Cortex of kidney (tissue), 1 donor: ENCODE results near the gene STXBP2.

Experiments used
- DNase-seq: peaks from one replicate; lab custom pipeline; 2025; lab: John Stamatoyannopoulos, UW

STXBP2 gene

GRCh38 chr19:7636691-7637373, at the start of gene STXBP2:
STXBP2 (plus strand) TSS chr19:7637110; CDS start chr19:7637150, 40 bp downstream.
- no peak for DNase-seq

GRCh38 chr19:7589822-7590221, 47.1 kb upstream of the STXBP2 start:
- no peak for DNase-seq

GRCh38 chr19:7590256-7590655, 46.7 kb upstream of the STXBP2 start:
- no peak for DNase-seq

DNA sequence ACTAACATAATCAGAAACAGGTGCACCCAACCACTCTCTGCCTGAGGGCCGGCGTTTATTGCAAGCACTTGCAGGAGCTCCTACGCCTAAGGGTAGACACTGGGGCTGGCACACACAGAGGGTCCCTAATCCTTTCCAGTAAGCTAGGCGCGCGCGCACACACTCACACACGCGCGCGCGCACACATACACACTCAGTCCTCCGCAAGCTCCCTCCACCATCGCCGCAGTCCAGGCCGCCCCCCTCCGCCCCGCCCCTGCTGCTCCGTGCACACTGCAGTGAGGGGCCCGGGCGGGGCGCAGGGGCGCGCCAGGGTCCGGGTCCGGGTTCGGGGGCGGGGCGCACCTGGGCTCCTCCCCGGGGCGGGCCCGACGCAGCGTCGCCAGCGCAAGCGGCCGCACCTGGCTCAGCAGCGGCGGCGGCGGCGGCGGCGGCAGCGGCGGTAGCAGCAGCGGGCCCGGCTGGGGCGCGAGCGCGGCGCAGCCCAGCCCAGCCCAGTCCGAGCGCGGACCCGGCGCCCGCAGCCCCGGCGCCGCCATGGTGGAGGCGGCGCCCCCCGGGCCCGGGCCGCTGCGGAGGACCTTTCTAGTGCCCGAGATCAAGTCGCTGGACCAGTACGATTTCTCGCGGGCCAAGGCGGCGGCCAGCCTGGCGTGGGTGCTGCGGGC, 41.3 kb upstream of the STXBP2 start, which contains the start of gene CAMSAP3:
TSS of gene CAMSAP3 (plus strand) at position 398 of the 668 bp plus-strand sequence. CDS start at position 538, 140 bp downstream.
- no peak for DNase-seq

GRCh38 chr19:7596211-7596937, 40.5 kb upstream of the STXBP2 start:
- DNase-seq, result no peak

DNA sequence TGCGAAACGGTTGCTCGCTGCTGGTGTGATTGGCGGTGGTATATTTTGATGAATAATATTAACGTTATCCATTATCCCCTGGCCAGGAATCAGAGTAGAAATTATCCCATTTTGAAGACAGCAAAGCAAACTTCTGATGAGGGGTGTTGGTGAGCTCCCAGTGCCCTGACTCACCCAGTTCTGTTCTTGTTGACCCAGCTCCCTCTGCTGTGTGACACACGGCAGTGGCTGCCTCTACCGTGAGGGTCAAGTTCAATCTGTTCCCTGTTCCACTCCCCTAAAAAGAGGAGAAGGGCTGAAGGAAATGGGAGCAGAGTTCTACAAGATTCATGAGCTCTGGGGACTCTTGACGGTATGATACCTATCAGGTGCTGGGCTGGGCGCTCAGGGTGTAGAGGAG, 39.2 kb upstream of the STXBP2 start:
- no peak for DNase-seq

GRCh38 chr19:7598180-7598579, 38.7 kb upstream of the STXBP2 start:
- no peak for DNase-seq

GRCh38 chr19:7600721-7601120, 36.2 kb upstream of the STXBP2 start:
- no peak for DNase-seq

DNA sequence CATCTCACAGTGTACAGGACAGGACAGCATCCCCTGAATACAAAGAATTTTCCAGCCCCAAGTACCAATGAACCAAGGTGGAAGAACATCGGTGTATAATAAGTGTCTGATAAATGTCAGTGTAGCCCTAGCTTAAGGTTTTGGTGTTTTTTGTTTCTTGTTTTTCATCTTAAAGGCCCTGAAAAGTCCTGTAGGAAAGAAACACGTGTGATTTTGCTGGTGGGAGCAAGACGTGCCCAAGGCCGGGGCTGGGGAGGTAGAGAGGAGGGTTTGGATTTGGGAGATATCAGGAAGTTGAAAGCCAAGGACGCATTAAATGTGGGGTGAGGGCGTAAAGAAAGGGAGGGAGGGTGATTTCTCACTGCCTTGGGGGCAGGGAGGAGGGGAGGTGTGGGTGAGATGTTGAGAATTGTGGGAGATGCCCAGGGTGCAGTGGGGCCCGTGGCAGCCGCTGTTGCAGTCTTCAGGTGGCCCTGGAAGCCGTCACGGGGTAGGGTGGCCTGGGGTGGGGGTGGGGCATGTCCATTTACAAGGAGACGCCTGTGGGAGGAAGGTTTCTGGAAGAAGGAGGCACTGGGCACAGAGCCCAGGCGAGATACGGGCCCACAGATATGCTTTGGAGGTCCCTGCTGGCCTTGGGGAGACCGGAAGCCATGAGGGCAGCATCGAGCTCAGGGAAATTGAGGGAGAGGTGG, 34.5 kb upstream of the STXBP2 start:
- DNase-seq, result no peak

DNA sequence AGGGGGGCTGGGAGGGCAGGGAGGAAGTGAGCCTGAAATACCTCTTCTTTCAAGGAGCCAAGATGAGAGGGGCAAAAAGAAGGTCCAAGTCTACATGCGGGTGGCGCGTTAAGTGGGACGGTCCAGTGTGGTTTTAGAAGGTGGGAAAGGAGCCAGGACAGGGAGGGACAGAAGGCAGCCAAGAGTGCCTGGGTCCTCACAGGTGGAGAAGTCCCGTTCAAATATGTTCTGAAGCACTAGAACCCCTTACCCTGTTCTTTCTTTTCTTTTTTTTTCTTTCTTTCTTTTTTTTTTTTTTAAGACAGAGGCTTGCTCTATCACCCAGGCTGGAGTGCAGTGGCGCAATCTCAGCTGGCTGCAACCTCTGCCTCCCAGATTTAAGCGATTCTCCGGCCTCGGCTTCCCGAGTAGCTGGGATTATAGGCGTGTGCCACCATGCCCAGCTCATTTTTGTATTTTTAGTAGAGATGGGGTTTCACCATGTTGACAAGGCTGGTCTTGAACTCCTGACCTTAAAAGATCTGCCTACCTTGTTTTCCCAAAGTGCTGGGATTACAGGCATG, 33.9 kb upstream of the STXBP2 start:
- no peak for DNase-seq

DNA sequence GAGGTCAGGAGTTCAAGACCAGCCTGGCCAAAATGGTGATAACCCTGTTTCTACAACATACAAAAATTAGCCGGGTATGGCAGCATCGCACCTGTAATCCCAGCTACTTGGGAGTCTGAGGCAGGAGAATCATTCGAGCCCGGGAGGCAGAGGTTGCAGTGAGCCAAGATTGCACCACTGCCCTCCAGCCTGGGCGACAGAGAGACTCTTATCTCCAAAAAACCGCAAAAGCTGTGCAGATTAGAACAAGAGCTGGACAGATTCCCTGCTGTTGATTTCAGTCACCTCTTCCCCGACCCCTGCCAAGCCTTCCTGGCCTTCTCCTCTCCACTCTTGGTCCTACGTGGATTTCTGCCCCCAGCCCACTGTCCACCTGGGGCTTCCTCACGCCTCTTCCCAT, 33.0 kb upstream of the STXBP2 start:
- DNase-seq, result no peak

GRCh38 chr19:7605490-7606222, 31.3 kb upstream of the STXBP2 start:
- DNase-seq, result no peak

DNA sequence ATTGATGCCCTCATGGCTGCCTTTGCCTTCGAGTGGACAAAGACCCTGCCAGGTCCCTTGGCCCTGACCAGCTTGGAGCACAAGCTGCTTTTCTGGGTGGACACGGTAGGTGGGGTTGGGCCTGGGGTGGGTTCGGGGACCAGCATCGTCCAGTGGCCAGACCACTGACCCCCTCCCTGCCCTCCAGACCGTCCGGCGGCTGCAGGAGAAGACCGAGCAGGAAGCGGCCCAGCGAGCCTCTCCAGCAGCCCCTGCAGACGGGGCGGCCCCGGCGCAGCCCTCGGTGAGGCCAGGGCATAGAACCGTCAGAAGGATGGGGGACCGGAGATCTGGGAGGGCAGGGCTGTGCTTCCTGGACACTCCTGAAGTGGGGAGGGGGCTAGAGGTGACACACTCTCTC, 30.6 kb upstream of the STXBP2 start:
- no peak for DNase-seq

- no peak for DNase-seq
Measured at GRCh38 chr19:7607212-7607873, 29.6 kb upstream of the STXBP2 start.

GRCh38 chr19:7607874-7608560, 28.9 kb upstream of the STXBP2 start:
- DNase-seq, result no peak

- DNase-seq, result no peak
Measured at GRCh38 chr19:7610491-7611240, 26.2 kb upstream of the STXBP2 start.

GRCh38 chr19:7611541-7612279, 25.2 kb upstream of the STXBP2 start:
- no peak for DNase-seq
